H9 (cell line): Measurements from ENCODE around the gene PASD1. TPM values are rescaled to one million over a fixed set of nuclear protein-coding genes. Genes with fewer than 3 reads are reported as not detected.
"Not testable (repeated sequence)": the region's sequence is repeated elsewhere in the genome, so short reads cannot be mapped to it uniquely, and the experiment has no call there.

Source experiments
- DNase-seq: peaks from one replicate; pipeline ENCODE4 v3.0.0-alpha.2; 2017
- H2AFZ ChIP-seq: one replicate; pipeline ENCODE4 v1.6.1; 2013; ENCODE audit warnings: mild to moderate bottlenecking, low read length, control low read depth, moderate library complexity
- H2AK5ac ChIP-seq: 2 replicates; pipeline ENCODE4 v1.6.1; 2013; ENCODE audit warnings: low read length, control low read depth, mixed read lengths; ENCODE audit not compliant: insufficient read length
- H2BK120ac ChIP-seq: one replicate; pipeline ENCODE4 v1.6.1; 2013; ENCODE audit warnings: low read depth, mild to moderate bottlenecking, low read length, control low read depth, inconsistent platforms; ENCODE audit not compliant: poor library complexity, severe bottlenecking
- H2BK12ac ChIP-seq: 2 replicates; pipeline ENCODE4 v1.6.1; 2013; ENCODE audit warnings: low read length, control low read depth, mixed read lengths, low read depth; ENCODE audit not compliant: insufficient read length
- H2BK15ac ChIP-seq: 2 replicates; pipeline ENCODE4 v1.6.1; 2013; ENCODE audit warnings: low read depth, low read length, control low read depth
- H2BK20ac ChIP-seq: one replicate; pipeline ENCODE4 v1.6.1; 2013; ENCODE audit warnings: low read depth, mild to moderate bottlenecking, low read length, control low read depth, inconsistent platforms; ENCODE audit not compliant: poor library complexity, severe bottlenecking
- H2BK5ac ChIP-seq: 2 replicates; pipeline ENCODE4 v1.6.1; 2013; ENCODE audit warnings: low read length, control low read depth, mixed read lengths; ENCODE audit not compliant: insufficient read length
- H3K14ac ChIP-seq: 2 replicates; pipeline ENCODE4 v1.6.1; 2013; ENCODE audit warnings: low read length, control low read depth; ENCODE audit not compliant: insufficient read depth
- H3K18ac ChIP-seq: 2 replicates; pipeline ENCODE4 v1.6.1; 2013; ENCODE audit warnings: low read depth, mild to moderate bottlenecking, mixed read lengths, low read length, control low read depth; ENCODE audit not compliant: insufficient read length
- H3K23ac ChIP-seq: 2 replicates; pipeline ENCODE4 v1.6.1; 2013; ENCODE audit warnings: low read length, control low read depth, mixed read lengths, low read depth; ENCODE audit not compliant: insufficient read length
- H3K23me2 ChIP-seq: 2 replicates; pipeline ENCODE4 v1.6.1; 2013; ENCODE audit warnings: low read depth, mild to moderate bottlenecking, mixed read lengths, low read length, control low read depth; ENCODE audit not compliant: insufficient read length, poor library complexity, severe bottlenecking
- H3K27ac ChIP-seq: 2 replicates; pipeline ENCODE4 v1.5.1; 2013; ENCODE audit warnings: low read length, control low read depth, mixed read lengths, low read depth; ENCODE audit not compliant: insufficient read length
- H3K27me3 ChIP-seq: 2 replicates; pipeline ENCODE4 v1.6.1; 2013; ENCODE audit warnings: low read length, control low read depth, inconsistent platforms; ENCODE audit not compliant: insufficient read depth
- H3K4ac ChIP-seq: 2 replicates; pipeline ENCODE4 v1.6.1; 2013; ENCODE audit warnings: low read depth, mild to moderate bottlenecking, control low read depth, inconsistent platforms, low read length, moderate library complexity
- H3K4me1 ChIP-seq: 2 replicates; pipeline ENCODE4 v1.6.1; 2013; ENCODE audit warnings: low read length, control low read depth, inconsistent platforms; ENCODE audit not compliant: insufficient read depth
- H3K4me2 ChIP-seq: 2 replicates; pipeline ENCODE4 v1.6.1; 2013; ENCODE audit warnings: low read length, control low read depth, mixed read lengths; ENCODE audit not compliant: insufficient read length, insufficient read depth
- H3K56ac ChIP-seq: 2 replicates; pipeline ENCODE4 v1.6.1; 2013; ENCODE audit warnings: low read depth, mild to moderate bottlenecking, mixed read lengths, low read length, control low read depth; ENCODE audit not compliant: insufficient read length
- H3K79me1 ChIP-seq: 2 replicates; pipeline ENCODE4 v1.6.1; 2013; ENCODE audit warnings: low read depth, mild to moderate bottlenecking, moderate library complexity, low read length, control low read depth, inconsistent platforms; ENCODE audit not compliant: insufficient read depth, poor library complexity, severe bottlenecking
- H3K79me2 ChIP-seq: 2 replicates; pipeline ENCODE4 v1.6.1; 2013; ENCODE audit warnings: low read length, control low read depth, inconsistent platforms; ENCODE audit not compliant: insufficient read depth
- H3K9ac ChIP-seq: 2 replicates; pipeline ENCODE4 v1.6.1; 2013; ENCODE audit warnings: low read length, control low read depth, mixed read lengths; ENCODE audit not compliant: insufficient read length; ENCODE audit errors: extremely low read depth
- H3K9me3 ChIP-seq: one replicate; pipeline ENCODE4 v1.6.1; 2013; ENCODE audit warnings: low read depth, low read length, inconsistent platforms; ENCODE audit not compliant: control insufficient read depth
- H3T11ph ChIP-seq: one replicate; pipeline ENCODE4 v1.6.1; 2013; ENCODE audit warnings: mild to moderate bottlenecking, low read length, control low read depth, inconsistent platforms
- H4K20me1 ChIP-seq: one replicate; pipeline ENCODE4 v1.6.1; 2013; ENCODE audit not compliant: control insufficient read depth, insufficient read length, insufficient read depth
- H4K5ac ChIP-seq: 2 replicates; pipeline ENCODE4 v1.6.1; 2013; ENCODE audit warnings: low read depth, mild to moderate bottlenecking, mixed read lengths, low read length, control low read depth; ENCODE audit not compliant: insufficient read length
- H4K8ac ChIP-seq: replicated peaks from 2 replicates; pipeline ENCODE4 v1.6.1; 2013; ENCODE audit warnings: low read length, control low read depth, mixed read lengths, low read depth; ENCODE audit not compliant: insufficient read length
- H4K91ac ChIP-seq: 2 replicates; pipeline ENCODE4 v1.6.1; 2013; ENCODE audit warnings: low read depth, mild to moderate bottlenecking, moderate library complexity, mixed read lengths, low read length, control low read depth; ENCODE audit not compliant: insufficient read length
- H3K27ac Mint-ChIP-seq, 3 experiments: 2 replicates in 2 of 3; 3 replicates in 1 of 3; pipeline ENCODE4 v1.8.0; 2020 to 2021; ENCODE audit warnings: mixed read lengths in 3 of 3, mild to moderate bottlenecking in 1 of 3, moderate library complexity in 1 of 3
- H3K27me3 Mint-ChIP-seq: 2 replicates; pipeline ENCODE4 v1.8.0; 2021; ENCODE audit warnings: low read depth, mild to moderate bottlenecking, moderate library complexity, mixed read lengths
- H3K36me3 Mint-ChIP-seq, 3 experiments: 2 replicates in 2 of 3; 3 replicates in 1 of 3; pipeline ENCODE4 v1.8.0; 2020 to 2021; ENCODE audit warnings: low read depth in 3 of 3, mixed read lengths in 3 of 3; ENCODE audit not compliant: insufficient read depth in 1 of 3
- H3K4me1 Mint-ChIP-seq, 2 experiments: 2 replicates each; pipeline ENCODE4 v1.8.0; 2020; ENCODE audit warnings: mixed read lengths in 2 of 2
- H3K4me3 Mint-ChIP-seq, 2 experiments: 2 replicates in 1 of 2; 3 replicates in 1 of 2; pipeline ENCODE4 v1.8.0; 2020 to 2021; ENCODE audit warnings: mild to moderate bottlenecking in 2 of 2, mixed read lengths in 2 of 2, moderate library complexity in 1 of 2
- H3K9me3 Mint-ChIP-seq, 2 experiments: 2 replicates in 1 of 2; 3 replicates in 1 of 2; pipeline ENCODE4 v1.8.0; 2020; ENCODE audit warnings: mild to moderate bottlenecking in 2 of 2, mixed read lengths in 2 of 2, moderate library complexity in 1 of 2
- WGBS: extraction: QIAGEN DNeasy Blood & Tissue Kit; methylation state at CpG from one replicate; pipeline ENCODE4 v1.1.7; 2013; ENCODE audit warnings: missing lambda C conversion rate, low lambda C conversion rate, mixed read lengths; ENCODE audit not compliant: insufficient read length; ENCODE audit errors: extremely low coverage; 5-methylcytosine and 5-hydroxymethylcytosine counted together
- total RNA-seq: library from RNA; stranded (reverse); gene quantifications from 2 replicates; pipeline ENCODE4 v1.2.1, GENCODE V29; 2021
- TF ChIP-seq, protein P1 (sequence below): fragments of 200-600 bp; sonication (generic); conservative IDR thresholded peaks from 3 replicates; pipeline ENCODE4 v1.8.0; 2021; ENCODE audit warnings: antibody characterized with exemption, mild to moderate bottlenecking

The PASD1 gene
- total RNA-seq, 1 experiment from 2014 or later: not detected

DNA sequence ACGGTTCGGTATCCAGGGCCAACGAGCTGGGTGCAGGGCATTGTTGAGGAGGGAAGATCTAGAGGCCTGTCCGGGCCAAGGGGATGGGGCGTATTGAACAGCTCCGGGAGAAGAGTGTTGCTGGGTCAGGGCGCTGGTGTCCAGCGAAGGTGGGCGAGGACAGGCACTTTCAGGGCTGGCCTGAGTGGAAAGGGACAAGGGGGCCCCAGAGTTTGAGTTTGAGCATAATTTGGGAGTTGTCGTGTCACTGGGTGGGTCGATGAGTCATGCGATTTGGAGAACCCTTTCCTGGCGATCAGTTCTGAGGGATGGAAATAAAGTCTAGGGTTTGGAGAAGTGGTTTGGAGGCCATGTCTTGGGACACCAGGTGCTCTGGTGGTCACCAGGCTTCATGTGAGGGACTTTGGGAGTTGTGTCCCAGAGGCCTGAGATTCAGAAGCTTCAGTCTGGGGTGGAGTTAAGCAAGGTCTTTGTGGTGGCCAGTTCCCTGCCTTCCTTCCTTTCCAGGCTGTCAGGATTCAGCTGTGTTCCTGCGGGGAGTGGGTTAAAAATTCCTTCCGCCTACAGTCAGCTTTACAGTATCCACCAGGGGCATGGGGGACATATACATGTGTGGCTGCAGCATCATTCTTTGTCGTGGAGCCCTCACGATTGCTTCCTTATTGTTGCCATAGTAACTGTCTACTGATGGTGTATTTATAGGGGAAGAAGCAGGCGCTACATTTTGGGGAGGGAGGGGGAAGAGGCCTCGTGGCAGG is 132.3 kb downstream of the PASD1 start:
- no peak overlapping the region for H3T11ph ChIP-seq
- no peaks in the 10 kb centered on the region for H3K27me3 ChIP-seq
- Mint-ChIP-seq H3K36me3 (peaks cover 0 to 5% (median 3%) of the 10 kb centered on the region in 3 experiments; a peak in 5 of 7 replicates), H3K4me3 (peak overlapping the region; percentile 64 to 80), H3K27ac (no peak overlapping the region), H3K9me3 (peaks cover 45 to 62% of the 10 kb centered on the region in 2 experiments), H3K27me3 (peaks cover 23% of the 10 kb centered on the region), H3K4me1 (peaks cover 11% of the 10 kb centered on the region in 2 experiments)
- no peak overlapping the region for H2BK120ac ChIP-seq
- no CpG with 5 or more reads among the region's 19 CpGs for WGBS
- H3K56ac ChIP-seq: no peak overlapping the region
- no peak overlapping the region for H4K8ac ChIP-seq
- no peaks in the 10 kb centered on the region for H3K23me2 ChIP-seq
- H2BK12ac ChIP-seq: no peak overlapping the region
- no peak overlapping the region for H3K23ac ChIP-seq
- H3K27ac ChIP-seq: no peak overlapping the region
- peak overlapping the region; percentile 36 for H3K4me2 ChIP-seq
- H2AFZ ChIP-seq: no peak overlapping the region
- no peak overlapping the region for H3K9ac ChIP-seq
- no peak overlapping the region for H2BK20ac ChIP-seq
- H2AK5ac ChIP-seq: no peak overlapping the region
- no peaks in the 10 kb centered on the region for H4K20me1 ChIP-seq
- H3K79me1 ChIP-seq: no peaks in the 10 kb centered on the region
- H3K14ac ChIP-seq: no peak overlapping the region
- H3K4me1 ChIP-seq: no peaks in the 10 kb centered on the region
- no peak overlapping the region for H3K18ac ChIP-seq
- H3K4ac ChIP-seq: no peak overlapping the region
- no peak overlapping the region for H4K91ac ChIP-seq
- H3K9me3 ChIP-seq: peaks cover 72% of the 10 kb centered on the region
- TF ChIP-seq, protein P1, sequence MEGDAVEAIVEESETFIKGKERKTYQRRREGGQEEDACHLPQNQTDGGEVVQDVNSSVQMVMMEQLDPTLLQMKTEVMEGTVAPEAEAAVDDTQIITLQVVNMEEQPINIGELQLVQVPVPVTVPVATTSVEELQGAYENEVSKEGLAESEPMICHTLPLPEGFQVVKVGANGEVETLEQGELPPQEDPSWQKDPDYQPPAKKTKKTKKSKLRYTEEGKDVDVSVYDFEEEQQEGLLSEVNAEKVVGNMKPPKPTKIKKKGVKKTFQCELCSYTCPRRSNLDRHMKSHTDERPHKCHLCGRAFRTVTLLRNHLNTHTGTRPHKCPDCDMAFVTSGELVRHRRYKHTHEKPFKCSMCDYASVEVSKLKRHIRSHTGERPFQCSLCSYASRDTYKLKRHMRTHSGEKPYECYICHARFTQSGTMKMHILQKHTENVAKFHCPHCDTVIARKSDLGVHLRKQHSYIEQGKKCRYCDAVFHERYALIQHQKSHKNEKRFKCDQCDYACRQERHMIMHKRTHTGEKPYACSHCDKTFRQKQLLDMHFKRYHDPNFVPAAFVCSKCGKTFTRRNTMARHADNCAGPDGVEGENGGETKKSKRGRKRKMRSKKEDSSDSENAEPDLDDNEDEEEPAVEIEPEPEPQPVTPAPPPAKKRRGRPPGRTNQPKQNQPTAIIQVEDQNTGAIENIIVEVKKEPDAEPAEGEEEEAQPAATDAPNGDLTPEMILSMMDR: no peak
- H2BK5ac ChIP-seq: no peak overlapping the region
- no peak overlapping the region for H2BK15ac ChIP-seq
- DNase-seq: no peak
- H4K5ac ChIP-seq: no peak overlapping the region
- no peaks in the 10 kb centered on the region for H3K79me2 ChIP-seq

DNA sequence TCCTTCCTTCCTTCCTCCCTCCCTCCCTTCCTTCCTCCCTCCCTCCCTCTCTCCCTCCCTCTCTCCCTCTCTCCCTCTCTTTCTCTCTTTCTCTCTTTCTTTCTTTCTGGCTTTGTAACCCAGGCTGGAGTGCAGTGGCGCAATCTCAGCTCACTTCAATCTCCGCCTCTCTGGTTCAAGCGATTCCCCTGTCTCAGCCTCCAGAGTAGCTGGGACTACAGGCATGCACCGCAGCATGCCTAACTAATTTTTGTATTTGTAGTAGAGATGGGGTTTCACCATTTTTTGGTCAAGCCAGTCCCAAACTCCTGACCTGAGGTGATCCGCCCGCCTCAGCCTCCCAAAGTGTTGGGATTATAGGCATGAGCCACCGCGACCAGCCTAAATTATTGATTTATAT is 133.6 kb downstream of the PASD1 start:
- not testable (repeated sequence) for H2BK20ac ChIP-seq, H2BK120ac ChIP-seq, H4K20me1 ChIP-seq, H3K14ac ChIP-seq, H3K27ac Mint-ChIP-seq, H2BK15ac ChIP-seq, H3K4ac ChIP-seq, H3K4me2 ChIP-seq, DNase-seq, H4K5ac ChIP-seq, H3K9ac ChIP-seq, H3K18ac ChIP-seq, H2BK5ac ChIP-seq, H3K56ac ChIP-seq, H4K8ac ChIP-seq, H4K91ac ChIP-seq, H2BK12ac ChIP-seq, H3K79me2 ChIP-seq, H2AK5ac ChIP-seq, H3K4me1 ChIP-seq, H3K23ac ChIP-seq, H3K4me3 Mint-ChIP-seq, H2AFZ ChIP-seq, H3K79me1 ChIP-seq, H3K23me2 ChIP-seq, H3K36me3 Mint-ChIP-seq, H3K27me3 ChIP-seq, H3K27ac ChIP-seq, H3T11ph ChIP-seq
- peaks cover 71% of the 10 kb centered on the region for H3K9me3 ChIP-seq
- peaks cover 11% of the 10 kb centered on the region in 2 experiments for H3K4me1 Mint-ChIP-seq
- H3K27me3 Mint-ChIP-seq: peaks cover 23% of the 10 kb centered on the region
- no CpG with 5 or more reads among the region's 8 CpGs for WGBS
- peaks cover 52 to 68% of the 10 kb centered on the region in 2 experiments for H3K9me3 Mint-ChIP-seq
